ENCODE data around the gene CSMD2.

Gene CSMD2

DNA sequence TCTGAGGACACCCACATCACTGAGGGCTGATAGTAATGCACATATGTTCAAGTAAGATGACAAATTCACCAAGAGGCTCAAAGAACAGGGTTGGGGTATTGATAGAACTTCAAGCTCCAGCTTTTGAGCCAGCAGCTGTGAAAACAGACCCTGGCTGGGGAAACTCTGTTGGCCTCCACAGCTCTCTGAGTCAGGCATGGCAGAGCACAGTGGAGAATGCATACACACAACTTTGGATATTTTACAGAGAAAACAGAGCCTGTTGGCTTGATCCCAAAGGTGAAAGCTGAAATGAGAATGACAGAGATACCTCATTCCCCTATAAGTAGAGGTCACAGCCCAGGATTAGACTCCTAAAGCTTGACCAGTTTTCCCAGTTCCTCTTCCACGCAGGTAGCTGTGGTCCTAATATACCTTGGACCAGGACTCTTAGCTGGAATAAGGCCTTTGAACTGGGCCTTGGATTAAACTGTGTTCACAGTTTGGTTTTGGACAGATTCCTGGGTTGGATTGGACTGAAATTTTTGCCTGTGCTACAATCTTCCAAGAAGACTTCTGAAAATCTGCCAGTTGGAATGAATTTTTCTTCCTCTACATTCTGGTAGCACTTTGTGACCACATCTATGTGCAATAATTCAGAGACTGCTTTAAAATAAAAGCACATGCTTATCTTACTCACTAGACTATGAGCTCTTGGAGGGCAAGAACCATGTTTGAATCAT, 402.8 kb downstream of the CSMD2 start:
- no peak for ATAC-seq

DNA sequence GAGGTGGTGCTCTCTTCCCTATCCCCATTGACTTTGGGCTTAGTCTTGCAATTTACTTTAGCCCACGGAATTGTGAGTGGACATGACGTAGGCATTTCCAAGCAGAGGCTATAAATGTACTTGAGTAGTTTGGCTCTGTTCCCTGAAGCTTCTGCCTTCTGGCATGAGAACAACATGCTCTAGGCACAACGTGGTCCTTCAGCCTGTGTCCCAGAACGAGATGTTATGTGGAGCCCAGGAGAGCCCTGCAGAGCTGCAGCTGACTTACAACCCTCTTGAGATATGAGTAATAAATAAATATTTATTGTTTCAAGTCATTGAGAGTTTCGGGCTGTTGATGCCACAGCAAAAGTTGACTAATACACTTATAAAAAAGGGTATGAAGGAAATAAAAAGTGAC, 406.3 kb downstream of the CSMD2 start:
- Mint-ChIP-seq H3K4me3 (no peak overlapping the region), H3K27me3 (peaks cover 3% of the 10 kb centered on the region), H3K36me3 (ENCODE audit: low read depth) (no peaks in the 10 kb centered on the region), H3K9me3 (peaks cover 8% of the 10 kb centered on the region), H3K4me1 (no peaks in the 10 kb centered on the region), H3K27ac (no peak overlapping the region)
- no peak for ATAC-seq
- no peak for DNase-seq

More for the DNA sequence above, 402.8 kb downstream of the CSMD2 start:
- no peak overlapping the region for H3K27ac Mint-ChIP-seq
- no peak for DNase-seq
- no peaks in the 10 kb centered on the region for H3K4me1 Mint-ChIP-seq
- no peaks in the 10 kb centered on the region for H3K36me3 Mint-ChIP-seq (ENCODE audit: low read depth)
- H3K9me3 Mint-ChIP-seq, result peaks cover 4% of the 10 kb centered on the region
- H3K27me3 Mint-ChIP-seq, result no peaks in the 10 kb centered on the region
- H3K4me3 Mint-ChIP-seq, result no peak overlapping the region

GRCh38 chr1:33753087-33753856, 411.8 kb downstream of the CSMD2 start:
- no peak for DNase-seq
- Mint-ChIP-seq H3K9me3 (peaks cover 18% of the 10 kb centered on the region), H3K4me1 (no peaks in the 10 kb centered on the region), H3K27ac (no peak overlapping the region), H3K27me3 (peaks cover 7% of the 10 kb centered on the region), H3K4me3 (no peak overlapping the region), H3K36me3 (ENCODE audit: low read depth) (no peaks in the 10 kb centered on the region)
- ATAC-seq, result no peak

DNA sequence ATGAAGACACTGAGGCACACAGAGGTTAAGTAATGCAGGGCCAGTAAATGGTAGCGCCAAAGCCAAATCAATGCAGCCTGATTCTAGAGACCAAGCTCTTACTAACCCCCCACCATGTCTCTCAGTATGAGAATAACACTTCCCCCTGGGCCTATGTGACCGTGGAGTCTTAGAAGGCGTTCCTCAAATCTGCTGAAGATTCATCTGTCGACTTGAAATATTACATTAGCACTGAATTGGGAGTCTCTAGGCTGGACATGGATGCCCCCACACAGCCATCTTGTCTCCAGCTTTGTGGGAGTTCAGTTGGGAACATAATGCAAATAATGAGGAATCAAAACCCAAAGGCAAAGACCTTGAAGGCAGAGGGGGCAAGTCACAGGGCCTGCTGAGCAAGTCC, 419.1 kb downstream of the CSMD2 start:
- Mint-ChIP-seq H3K4me1 (no peaks in the 10 kb centered on the region), H3K36me3 (ENCODE audit: low read depth) (no peaks in the 10 kb centered on the region), H3K9me3 (no peaks in the 10 kb centered on the region), H3K4me3 (no peak overlapping the region), H3K27ac (no peak overlapping the region), H3K27me3 (peaks cover 9% of the 10 kb centered on the region)
- DNase-seq (no peak), ATAC-seq (no peak)

GRCh38 chr1:33743221-33743998, 421.6 kb downstream of the CSMD2 start:
- H3K9me3 Mint-ChIP-seq, result no peaks in the 10 kb centered on the region
- H3K36me3 Mint-ChIP-seq (ENCODE audit: low read depth), result no peaks in the 10 kb centered on the region
- H3K4me1 Mint-ChIP-seq, result no peaks in the 10 kb centered on the region
- DNase-seq (no peak), ATAC-seq (no peak)
- H3K4me3 Mint-ChIP-seq, result no peak overlapping the region
- peaks cover 14% of the 10 kb centered on the region for H3K27me3 Mint-ChIP-seq
- H3K27ac Mint-ChIP-seq, result no peak overlapping the region

DNA sequence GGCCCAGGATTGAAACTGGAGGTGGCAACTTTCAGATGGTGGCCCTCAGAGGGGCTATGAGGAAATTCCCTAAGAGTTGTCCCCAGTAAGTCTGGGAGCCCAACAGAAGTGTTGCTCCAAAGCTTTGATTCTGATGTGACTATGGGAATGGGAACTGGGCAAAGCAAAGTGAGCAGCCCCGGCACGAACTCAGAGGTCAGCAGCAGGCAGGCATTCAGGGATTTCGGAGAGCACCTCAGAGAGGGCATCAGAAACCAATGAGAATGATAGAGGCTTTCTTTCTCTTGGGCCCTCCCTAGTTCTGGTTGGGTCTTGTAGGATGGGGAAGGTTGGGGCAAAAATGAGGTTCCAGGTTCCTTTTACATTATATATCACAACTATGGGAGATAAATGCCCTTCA, 422.4 kb downstream of the CSMD2 start:
- H3K9me3 Mint-ChIP-seq, result no peaks in the 10 kb centered on the region
- no peaks in the 10 kb centered on the region for H3K36me3 Mint-ChIP-seq (ENCODE audit: low read depth)
- DNase-seq (no peak), ATAC-seq (no peak)
- H3K27me3 Mint-ChIP-seq, result peaks cover 14% of the 10 kb centered on the region
- H3K27ac Mint-ChIP-seq, result no peak overlapping the region
- no peaks in the 10 kb centered on the region for H3K4me1 Mint-ChIP-seq
- no peak overlapping the region for H3K4me3 Mint-ChIP-seq

- Mint-ChIP-seq H3K4me1 (no peaks in the 10 kb centered on the region), H3K27ac (no peak overlapping the region), H3K27me3 (peaks cover 11% of the 10 kb centered on the region), H3K4me3 (no peak overlapping the region), H3K9me3 (no peaks in the 10 kb centered on the region), H3K36me3 (ENCODE audit: low read depth) (no peaks in the 10 kb centered on the region)
- no peak for ATAC-seq
- no peak for DNase-seq
Measured at GRCh38 chr1:33741749-33742148, 423.3 kb downstream of the CSMD2 start.

GRCh38 chr1:33740040-33740744, 424.8 kb downstream of the CSMD2 start:
- no peak for ATAC-seq
- H3K4me1 Mint-ChIP-seq, result no peaks in the 10 kb centered on the region
- no peak for DNase-seq
- no peak overlapping the region for H3K4me3 Mint-ChIP-seq
- peaks cover 15% of the 10 kb centered on the region for H3K27me3 Mint-ChIP-seq
- no peaks in the 10 kb centered on the region for H3K9me3 Mint-ChIP-seq
- no peak overlapping the region for H3K27ac Mint-ChIP-seq
- H3K36me3 Mint-ChIP-seq (ENCODE audit: low read depth), result no peaks in the 10 kb centered on the region

DNA sequence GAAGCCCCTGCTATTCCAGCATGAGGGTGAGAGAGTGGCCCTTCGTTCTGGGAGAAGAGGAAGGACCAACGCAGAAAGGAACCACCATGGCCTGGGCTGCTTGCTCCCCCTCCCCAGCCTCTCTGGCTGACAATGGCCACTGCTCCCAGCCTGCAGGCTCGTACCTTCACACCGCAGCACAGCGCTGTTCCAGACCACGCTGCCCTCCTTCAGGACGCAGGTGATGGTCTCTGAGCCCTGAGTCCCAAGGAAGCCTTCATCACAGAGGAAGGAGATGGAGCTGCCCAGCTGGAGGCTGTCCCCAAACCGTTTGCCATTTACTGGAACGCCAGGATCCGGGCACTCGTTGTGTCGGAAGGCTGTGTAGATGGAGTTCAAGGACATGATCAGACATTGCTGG, 426.1 kb downstream of the CSMD2 start:
- DNase-seq (no peak), ATAC-seq (no peak)
- H3K36me3 Mint-ChIP-seq (ENCODE audit: low read depth), result no peaks in the 10 kb centered on the region
- H3K27me3 Mint-ChIP-seq, result peaks cover 13% of the 10 kb centered on the region
- no peaks in the 10 kb centered on the region for H3K9me3 Mint-ChIP-seq
- no peak overlapping the region for H3K4me3 Mint-ChIP-seq
- H3K27ac Mint-ChIP-seq, result no peak overlapping the region
- H3K4me1 Mint-ChIP-seq, result no peaks in the 10 kb centered on the region

DNA sequence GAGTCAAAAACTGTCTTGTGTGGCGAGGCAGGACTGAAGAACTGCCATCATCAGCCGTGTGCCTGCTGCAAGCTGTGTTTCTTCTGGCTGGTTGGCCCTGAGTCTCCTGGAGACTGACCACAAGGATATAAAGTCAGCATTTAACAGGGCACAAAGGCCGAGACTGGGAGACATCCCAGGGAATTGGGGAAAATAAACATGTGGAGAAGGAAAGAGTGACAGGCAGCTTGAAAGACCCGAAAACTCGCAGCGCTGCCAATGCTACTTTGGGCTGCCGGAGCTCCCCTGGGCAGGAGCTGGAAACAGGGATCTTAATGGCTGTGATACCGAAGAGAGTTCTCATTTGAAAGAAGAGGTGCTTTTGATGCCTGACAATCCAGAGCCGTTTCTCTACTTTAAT, 426.5 kb downstream of the CSMD2 start:
- DNase-seq, result no peak
- H3K36me3 Mint-ChIP-seq (ENCODE audit: low read depth), result no peaks in the 10 kb centered on the region
- ATAC-seq, result no peak
- no peaks in the 10 kb centered on the region for H3K9me3 Mint-ChIP-seq
- peaks cover 13% of the 10 kb centered on the region for H3K27me3 Mint-ChIP-seq
- H3K27ac Mint-ChIP-seq, result no peak overlapping the region
- H3K4me1 Mint-ChIP-seq, result no peaks in the 10 kb centered on the region
- H3K4me3 Mint-ChIP-seq, result no peak overlapping the region

DNA sequence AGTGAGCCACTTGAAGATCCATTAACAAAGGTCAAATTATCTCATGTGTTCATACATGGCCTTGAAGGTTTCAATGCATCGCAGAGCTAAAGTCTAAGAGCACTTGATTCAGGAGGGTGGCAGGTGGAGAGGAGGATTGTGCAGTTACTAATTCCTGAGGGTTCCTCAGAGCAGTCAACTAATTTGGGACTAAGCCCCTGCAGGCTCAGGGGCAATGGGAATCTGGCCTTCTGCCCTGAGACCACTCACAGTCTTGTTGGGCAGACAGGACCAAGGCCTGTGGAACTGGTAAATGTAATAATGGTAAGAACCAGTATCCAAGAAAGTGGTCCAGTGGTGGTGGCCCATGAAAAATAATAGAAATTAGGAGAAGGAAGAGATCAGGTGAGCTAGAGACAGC, 428.5 kb downstream of the CSMD2 start:
- DNase-seq (no peak), ATAC-seq (no peak)
- H3K36me3 Mint-ChIP-seq (ENCODE audit: low read depth), result no peaks in the 10 kb centered on the region
- no peak overlapping the region for H3K4me3 Mint-ChIP-seq
- H3K9me3 Mint-ChIP-seq, result no peaks in the 10 kb centered on the region
- H3K27me3 Mint-ChIP-seq, result peaks cover 19% of the 10 kb centered on the region
- no peak overlapping the region for H3K27ac Mint-ChIP-seq
- no peaks in the 10 kb centered on the region for H3K4me1 Mint-ChIP-seq

- Mint-ChIP-seq H3K27ac (no peak overlapping the region), H3K9me3 (no peaks in the 10 kb centered on the region), H3K4me3 (no peak overlapping the region), H3K36me3 (ENCODE audit: low read depth) (no peaks in the 10 kb centered on the region), H3K4me1 (no peaks in the 10 kb centered on the region), H3K27me3 (peaks cover 15% of the 10 kb centered on the region)
- ATAC-seq, result no peak
- no peak for DNase-seq
Measured at GRCh38 chr1:33735624-33736023, 429.4 kb downstream of the CSMD2 start.

GRCh38 chr1:33727310-33727709, 437.7 kb downstream of the CSMD2 start:
- H3K27me3 Mint-ChIP-seq, result peaks cover 2% of the 10 kb centered on the region
- DNase-seq (no peak), ATAC-seq (no peak)
- no peaks in the 10 kb centered on the region for H3K4me1 Mint-ChIP-seq
- H3K9me3 Mint-ChIP-seq, result no peaks in the 10 kb centered on the region
- no peak overlapping the region for H3K4me3 Mint-ChIP-seq
- H3K27ac Mint-ChIP-seq, result no peak overlapping the region
- no peaks in the 10 kb centered on the region for H3K36me3 Mint-ChIP-seq (ENCODE audit: low read depth)

DNA sequence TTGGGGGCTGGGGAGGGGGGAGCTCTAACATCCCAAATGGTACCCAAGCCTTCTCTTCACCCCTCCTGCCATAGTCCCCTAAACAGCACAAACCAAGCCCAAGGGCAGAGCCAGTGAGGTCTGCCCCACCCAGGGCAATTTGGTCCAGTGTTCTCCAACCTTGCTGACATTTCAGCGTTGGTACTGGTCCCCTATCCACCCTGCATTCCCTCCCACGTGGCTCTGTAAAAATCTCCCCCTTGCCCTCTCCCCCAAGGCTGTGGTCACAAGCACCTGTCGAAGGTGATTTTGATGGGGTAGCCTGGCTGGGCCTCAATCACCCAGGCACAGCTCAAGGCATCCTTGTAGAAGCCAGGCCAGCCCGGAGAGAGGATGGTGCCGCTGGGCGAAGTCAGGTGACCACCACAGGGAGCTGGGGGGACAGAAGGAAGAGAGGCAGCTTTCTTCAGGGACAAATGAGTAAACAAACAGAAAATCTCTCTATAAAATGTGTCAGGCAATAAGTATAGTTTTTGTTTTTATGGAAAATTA, 438.7 kb downstream of the CSMD2 start:
- H3K4me3 Mint-ChIP-seq, result no peak overlapping the region
- no peaks in the 10 kb centered on the region for H3K36me3 Mint-ChIP-seq (ENCODE audit: low read depth)
- H3K4me1 Mint-ChIP-seq, result no peaks in the 10 kb centered on the region
- ATAC-seq (no peak), DNase-seq (no peak)
- H3K27me3 Mint-ChIP-seq, result no peaks in the 10 kb centered on the region
- H3K9me3 Mint-ChIP-seq, result no peaks in the 10 kb centered on the region
- H3K27ac Mint-ChIP-seq, result no peak overlapping the region
